ENCODE results near the gene TALDO1. TPM values are rescaled to one million over a fixed set of nuclear protein-coding genes. Genes with fewer than 3 reads are reported as not detected.

Gene TALDO1
- polyA plus RNA-seq, 1 of the 3 experiments (the other 2 are of a cell fraction), result 103 TPM

- no peak for TF ChIP-seq RCOR1 (IDR thresholded peaks at IDR 0.05; ENCODE audit: low read length)
- no peak for TF ChIP-seq RXRA (IDR thresholded peaks at IDR 0.05; ENCODE audit: borderline replicate concordance, low read depth)
- no peak for TF ChIP-seq MXI1 (IDR thresholded peaks at IDR 0.05; ENCODE audit: low read depth, low read length)
- TF ChIP-seq FOXJ3 (CRISPR knock-in tag; IDR thresholded peaks at IDR 0.05), result no peak
These were observed 43.0 kb upstream of the TALDO1 start (continued) for GRCh38 chr11:704228-704674.

- Histone ChIP-seq H4K20me1 (ENCODE audit: insufficient read depth) (no peaks in the 10 kb centered on the region), H3K27me3 (ENCODE audit: insufficient read depth) (no peaks in the 10 kb centered on the region), H2AFZ (ENCODE audit: low read depth) (no peak overlapping the region), H3K9ac (no peak overlapping the region), H3K4me3 (ENCODE audit: low read depth in 2 of 2, low read length in 1 of 2) (no peak overlapping the region), H3K27ac (ENCODE audit: low read depth in 2 of 2, low read length in 1 of 2) (no peak overlapping the region), H3K9me2 (no peaks in the 10 kb centered on the region), H3K4me2 (no peak overlapping the region), H3K79me2 (ENCODE audit: insufficient read depth) (no peaks in the 10 kb centered on the region), H3F3A (replicated peaks; ENCODE audit: insufficient read depth) (no peaks in the 10 kb centered on the region), H3K4me1 (ENCODE audit: control insufficient read depth in 1 of 2, insufficient read depth in 2 of 2, low read depth in 1 of 2, low read length in 1 of 2) (peaks cover 0 to 2% of the 10 kb centered on the region in 2 experiments; a peak in 1 of 4 replicates), H3K36me3 (replicated peaks in 1 of 2; ENCODE audit: control insufficient read depth in 1 of 2, insufficient read depth in 2 of 2, low read length in 1 of 2) (peaks cover 0 to 3% of the 10 kb centered on the region in 2 experiments), H3K9me3 (no peaks in the 10 kb centered on the region)
- CTCF ChIA-PET, result interaction anchor here (0.7 to 3.9 kb wide), 4 partner anchors 9 to 23 kb away, joined by 3 to 22 read pairs (median 6); partner anchors contain the start of gene TMEM80
- WGBS (ENCODE audit: low lambda C conversion rate), result no CpG with 5 or more reads among the region's 27 CpGs
- TF ChIP-seq PBX3 (IDR thresholded peaks at IDR 0.05), result no peak
- TF ChIP-seq EP300 (IDR thresholded peaks at IDR 0.05; ENCODE audit: borderline replicate concordance in 1 of 2, low read depth in 1 of 2, low read length in 1 of 2), result no peak
- no peak for TF ChIP-seq NRF1 (IDR thresholded peaks at IDR 0.05; ENCODE audit: low read depth, low read length)
- no peak for TF ChIP-seq GABPA (IDR thresholded peaks at IDR 0.05; ENCODE audit: low read depth)
- no peak for TF ChIP-seq CTCF (IDR thresholded peaks at IDR 0.05)
- TF ChIP-seq TAF1 (IDR thresholded peaks at IDR 0.05; ENCODE audit: borderline replicate concordance, low read depth, low read length), result no peak
- TF ChIP-seq USF1 (IDR thresholded peaks at IDR 0.05; ENCODE audit: borderline replicate concordance, low read depth), result no peak
- no peak for TF ChIP-seq CHD2 (IDR thresholded peaks at IDR 0.05; ENCODE audit: low read length, partially characterized antibody)
- TF ChIP-seq FOXM1 (IDR thresholded peaks at IDR 0.05; ENCODE audit: low read depth), result no peak
- no peak for TF ChIP-seq TCF12 (IDR thresholded peaks at IDR 0.05)
- no peak for TF ChIP-seq EZH2phosphoT487 (IDR thresholded peaks at IDR 0.05; ENCODE audit: borderline replicate concordance, low read depth)
- TF ChIP-seq MAX (IDR thresholded peaks at IDR 0.05; ENCODE audit: low read depth), result no peak
- no peak for TF ChIP-seq MEF2A (IDR thresholded peaks at IDR 0.05; ENCODE audit: borderline replicate concordance, low read depth)
- no peak for TF ChIP-seq ELF1 (IDR thresholded peaks at IDR 0.05)
- POLR2A ChIA-PET, result interaction anchor here (0.6 to 1.6 kb wide), 2 partner anchors 9 to 119 kb away, joined by 3 to 6 read pairs; partner anchors contain the start of gene TMEM80
- DNase-seq, result peak; percentile 25
These were observed 42.3 kb upstream of the TALDO1 start for GRCh38 chr11:704781-705645.

All from SK-N-SH (cell line).